Islet precursor cell (in vitro differentiated cells): ENCODE measurements around the gene FRZB.
A peak's percentile ranks its signal among the peaks of the same experiment; 100 is the strongest.

Experiments used
- DNase-seq: peaks from one replicate; pipeline ENCODE4 v3.0.0-alpha.2; 2018

The FRZB gene

DNA sequence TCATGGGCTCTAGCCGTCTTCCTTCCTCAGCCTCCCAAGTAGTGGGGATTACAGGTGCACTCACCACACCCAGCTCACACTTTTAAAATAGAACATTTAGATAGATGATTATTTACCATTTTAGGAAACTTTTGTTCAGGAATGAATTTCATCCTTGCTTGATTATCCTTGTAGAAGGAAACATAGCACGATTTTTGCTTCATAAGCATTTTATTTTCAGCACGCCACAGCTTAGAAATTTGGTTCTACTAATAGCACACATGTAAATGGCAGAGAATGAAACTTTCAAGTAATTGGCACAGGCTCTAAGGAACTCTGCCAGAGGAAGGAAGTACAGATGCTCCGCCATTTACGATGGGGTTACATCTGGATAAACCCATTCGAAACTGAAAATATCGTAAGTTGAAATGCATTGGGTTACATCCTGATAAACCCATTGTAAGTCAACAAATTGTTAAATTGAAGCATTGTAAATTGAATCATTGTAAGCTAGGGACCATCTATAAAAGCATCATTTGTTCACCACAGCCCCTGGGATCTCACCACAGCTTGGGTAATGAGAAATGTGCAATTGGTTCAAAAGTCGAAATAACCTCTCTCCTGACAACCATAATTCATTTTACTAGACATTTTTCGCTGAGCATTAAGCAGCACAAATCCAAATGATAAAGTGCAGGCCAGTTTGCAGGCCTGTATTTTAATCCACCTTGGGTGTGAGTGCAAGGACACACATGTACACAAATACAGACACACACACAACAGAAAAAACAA lies 33.2 kb downstream of the FRZB start:
- no peak for DNase-seq

DNA sequence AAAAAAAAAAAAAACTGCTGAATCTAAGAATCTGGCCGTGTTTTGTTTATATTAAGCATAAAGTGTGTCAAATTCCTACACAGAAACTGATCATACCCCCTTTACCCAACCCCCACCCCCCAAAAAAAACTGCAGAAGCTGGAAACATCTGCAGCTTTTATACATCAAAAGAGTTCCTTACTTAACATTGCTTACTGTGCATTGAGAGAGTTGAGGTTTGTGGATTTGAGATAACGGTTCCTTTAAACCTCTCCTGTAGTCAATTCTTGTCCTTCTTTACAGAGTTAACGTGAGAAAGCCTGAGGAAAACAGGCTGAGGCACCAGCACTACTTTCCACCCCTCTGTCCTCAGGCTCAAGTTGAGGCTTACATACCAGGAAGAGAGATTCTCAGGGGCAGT lies 34.5 kb downstream of the FRZB start:
- DNase-seq, result no peak

DNA sequence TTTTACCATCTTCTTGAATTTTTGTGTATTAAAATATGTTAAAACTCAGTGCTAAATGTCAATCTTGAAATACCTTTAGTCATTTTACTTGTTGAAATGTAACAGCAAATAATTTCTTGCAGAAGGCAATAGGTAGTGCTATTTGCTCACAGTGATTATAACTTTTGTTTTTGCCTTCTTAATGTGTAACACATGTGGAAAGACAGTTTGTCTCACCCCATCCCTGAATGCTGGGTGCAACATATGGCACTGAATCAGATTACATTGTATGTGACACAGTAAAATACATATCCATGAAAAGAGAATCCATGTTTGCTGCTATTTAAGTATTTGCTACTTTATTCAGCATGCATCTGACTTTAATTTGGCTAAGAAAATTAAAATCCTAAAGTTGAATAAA lies 35.3 kb downstream of the FRZB start:
- no peak for DNase-seq

DNA sequence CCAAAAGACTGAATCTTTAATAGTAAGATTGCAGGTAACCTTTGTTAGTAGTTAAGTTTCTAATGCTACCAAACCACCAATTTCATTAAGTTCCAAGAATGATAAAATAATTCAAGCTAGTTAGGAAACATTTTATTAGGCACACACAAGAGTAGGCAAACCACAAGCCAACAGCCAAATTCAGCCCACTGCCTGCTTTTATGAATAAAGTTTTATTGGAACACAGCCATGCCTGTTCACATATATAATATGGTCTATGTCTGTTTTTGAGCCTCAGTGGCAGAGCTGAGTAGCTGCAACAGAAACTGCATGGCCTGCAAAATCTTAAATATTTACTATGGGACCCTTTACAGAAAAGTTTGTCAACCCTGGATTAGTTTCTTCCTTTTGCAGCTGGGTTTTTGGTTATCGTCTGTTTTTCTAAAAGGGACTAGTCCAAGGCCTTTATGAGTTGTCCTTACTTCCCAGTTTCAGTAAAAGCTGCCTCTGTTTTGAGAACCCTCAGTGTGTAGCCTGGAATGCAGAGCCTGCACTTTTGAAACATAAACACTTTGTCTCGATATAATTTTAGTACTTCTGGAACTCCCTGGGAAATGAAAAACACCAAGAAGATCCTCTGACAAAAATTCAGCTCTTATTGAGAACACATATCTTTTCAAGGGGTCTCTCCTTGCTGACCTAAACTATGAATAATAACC lies 39.1 kb downstream of the FRZB start:
- no peak for DNase-seq

DNA sequence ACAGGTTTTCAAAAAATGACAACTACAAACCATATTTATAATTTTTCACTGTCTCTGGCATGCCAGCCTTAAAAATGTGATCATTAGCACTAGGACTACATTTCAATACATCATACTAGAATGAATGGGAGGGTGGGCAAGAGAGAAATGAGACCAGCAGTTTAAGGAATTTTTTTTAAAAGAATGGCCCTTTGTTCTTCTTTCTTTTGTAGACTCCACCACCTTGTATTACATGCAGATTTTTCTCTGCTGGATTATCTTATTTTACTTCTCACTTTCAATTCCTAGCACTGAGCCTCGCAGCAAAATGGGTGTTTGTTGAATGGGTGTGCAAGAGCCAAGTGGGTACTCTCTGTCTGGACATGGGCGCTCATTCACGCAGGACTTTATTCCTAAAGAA lies 39.9 kb downstream of the FRZB start:
- no peak for DNase-seq

DNA sequence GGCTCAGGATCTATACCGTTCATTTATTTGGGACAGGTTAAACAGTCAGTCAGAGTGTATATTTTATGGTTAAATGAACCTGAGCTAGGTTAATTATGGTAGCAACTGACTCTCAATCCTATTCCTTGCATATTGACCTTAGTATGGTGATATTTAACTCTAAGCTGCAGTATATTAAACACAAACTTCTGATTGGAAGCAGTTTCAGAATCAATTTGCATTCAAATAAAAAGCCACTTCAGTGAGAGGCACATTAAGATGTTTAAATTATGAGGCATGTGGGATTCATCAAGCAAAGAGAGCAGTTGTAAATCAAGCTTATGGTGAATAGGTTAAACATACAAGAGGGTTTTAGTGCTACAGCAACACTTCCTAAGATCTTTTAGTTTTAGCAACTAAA lies 40.4 kb downstream of the FRZB start:
- DNase-seq, result no peak

DNA sequence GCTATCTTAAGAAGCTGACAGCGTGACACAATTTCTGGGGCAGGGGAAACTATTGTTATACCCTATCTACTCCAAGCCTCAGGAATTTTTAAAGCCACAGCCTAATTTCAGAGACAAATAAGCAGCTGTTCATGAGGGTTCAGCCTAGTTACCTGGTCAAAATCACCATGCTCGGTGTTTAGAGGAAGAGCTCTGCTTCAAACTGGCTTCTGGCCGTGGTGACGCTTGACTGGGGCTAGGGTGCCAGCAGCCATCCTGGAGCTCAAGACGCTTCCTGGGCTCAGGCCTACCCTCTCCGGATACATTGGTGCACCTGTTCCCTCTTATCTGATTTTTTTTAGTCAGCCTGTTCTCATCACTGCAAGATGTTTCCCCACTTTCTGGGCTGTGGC lies 41.7 kb downstream of the FRZB start:
- DNase-seq, result no peak

DNA sequence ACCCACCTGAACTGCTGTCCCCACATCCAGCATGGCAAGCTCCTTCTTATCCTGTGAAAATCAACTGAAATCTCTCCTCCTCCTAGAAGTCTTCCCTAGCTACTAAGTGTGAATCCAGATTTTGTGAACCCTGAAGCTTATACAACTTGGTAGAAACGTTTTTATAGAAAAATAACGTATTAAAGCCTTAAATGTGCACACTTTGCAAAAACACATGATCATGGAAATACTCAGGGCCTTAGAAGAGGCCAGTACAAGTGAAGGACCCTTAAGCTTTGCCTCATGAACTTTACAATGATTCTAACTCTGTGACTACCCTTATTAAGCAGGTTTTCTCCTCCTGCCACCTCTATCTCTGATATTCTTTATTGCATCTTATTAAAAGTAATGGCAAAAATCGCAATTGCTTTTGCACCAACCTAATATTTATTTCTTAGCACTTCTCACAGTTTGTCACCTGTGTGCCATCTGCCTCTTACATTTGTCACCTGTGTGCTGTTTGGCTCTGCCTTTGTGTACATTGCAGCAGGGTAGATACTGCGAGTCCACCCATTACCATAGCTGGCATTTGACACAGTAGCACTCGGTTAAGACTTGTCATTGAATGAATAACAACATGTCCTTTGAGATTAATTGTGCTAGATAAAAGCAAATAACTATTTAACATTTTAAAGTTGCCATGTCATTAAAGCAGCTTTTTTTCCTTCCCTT lies 42.2 kb downstream of the FRZB start:
- no peak for DNase-seq

DNA sequence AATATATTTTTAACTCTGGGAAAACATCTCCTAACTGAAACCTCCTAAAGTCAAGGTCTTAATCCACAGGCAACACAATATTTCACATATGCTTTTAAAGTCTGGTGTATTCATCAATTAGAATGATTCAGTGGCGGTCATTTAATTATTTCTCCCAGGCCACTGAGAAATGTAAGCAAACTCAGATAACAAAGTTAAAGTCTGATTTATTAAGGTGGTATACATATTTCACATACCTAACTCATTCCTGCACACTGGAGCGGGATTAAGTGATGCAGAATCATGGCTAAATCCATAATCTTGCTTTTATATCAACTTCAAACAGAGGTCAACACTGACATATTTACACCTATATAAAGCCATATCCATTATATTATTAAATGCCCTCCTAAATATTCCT lies 43.7 kb downstream of the FRZB start:
- DNase-seq, result no peak

DNA sequence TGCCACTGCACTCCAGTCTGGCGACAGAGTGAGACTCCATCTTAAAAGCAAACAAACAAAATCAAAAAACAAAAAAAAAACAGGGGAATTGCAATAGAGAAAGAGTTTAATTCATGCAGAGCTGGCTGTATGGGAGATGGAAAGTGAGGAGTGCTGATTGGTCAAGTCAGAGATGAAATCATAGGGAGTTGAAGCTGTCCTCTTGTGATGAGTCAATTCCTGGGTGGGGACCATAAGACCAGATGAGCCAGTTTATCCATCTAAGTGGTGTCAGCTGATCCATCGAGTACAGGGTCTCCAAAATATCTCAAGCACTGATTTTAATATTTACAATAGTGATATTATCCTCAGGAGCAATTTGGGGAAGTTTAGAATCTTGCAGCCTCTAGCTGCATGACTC lies 45.3 kb downstream of the FRZB start:
- no peak for DNase-seq

DNA sequence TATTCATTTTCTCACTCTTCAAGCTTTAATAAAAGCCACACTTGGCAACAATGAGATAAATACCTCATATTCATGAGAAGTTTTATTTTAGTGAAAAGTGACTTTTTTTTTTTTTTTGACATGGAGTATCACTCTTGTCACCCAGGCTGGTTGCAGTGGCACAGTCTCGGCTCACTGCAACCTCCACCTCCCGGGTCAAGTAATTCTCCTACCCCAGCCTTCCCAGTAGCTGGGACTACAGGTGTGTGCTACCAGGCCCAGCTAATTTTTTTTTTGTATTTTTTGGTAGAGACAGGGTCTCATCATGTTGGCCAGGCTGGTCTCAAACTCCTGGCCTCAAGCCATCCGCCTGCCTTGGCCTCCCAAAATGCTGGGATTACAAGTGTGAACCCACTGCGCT lies 47.0 kb downstream of the FRZB start:
- no peak for DNase-seq

DNA sequence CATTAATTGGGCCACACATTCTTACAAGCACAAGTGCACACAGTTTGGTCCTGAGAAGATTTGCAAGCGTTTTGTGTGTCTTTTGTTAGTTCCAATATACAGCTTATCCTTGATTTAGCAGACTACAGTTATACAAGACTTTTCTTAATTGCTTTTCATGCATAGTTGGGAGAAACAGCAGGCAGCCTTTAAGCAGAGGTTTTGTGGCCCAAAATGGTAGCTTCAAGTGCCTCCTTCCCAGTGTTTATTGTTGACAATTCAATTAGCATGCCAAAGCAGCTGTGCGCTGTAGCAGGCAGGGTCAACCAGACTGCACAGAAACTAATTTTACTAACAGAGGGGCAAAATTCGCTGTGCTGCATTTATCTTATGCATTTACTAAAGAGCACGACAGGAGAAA lies 47.5 kb downstream of the FRZB start:
- DNase-seq, result peak; percentile 64

DNA sequence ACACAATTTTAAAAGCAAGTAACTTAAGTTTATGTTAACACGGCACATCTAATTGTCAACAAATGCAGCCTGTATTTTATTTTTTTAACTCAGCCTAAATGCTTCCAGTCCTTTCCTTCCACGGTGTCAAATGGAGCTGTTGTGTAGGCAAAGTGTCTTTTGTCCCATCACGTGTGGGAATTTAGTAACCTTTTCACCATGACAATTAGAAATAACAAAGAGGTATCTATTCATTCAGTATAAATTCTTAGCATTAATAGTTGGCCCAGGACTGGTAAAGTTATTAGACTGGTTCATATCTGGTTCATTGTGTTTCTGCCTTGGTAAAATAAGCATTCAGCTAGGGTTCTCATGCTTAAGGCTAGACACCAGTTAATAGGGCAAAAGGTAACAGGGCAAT lies 47.9 kb downstream of the FRZB start:
- no peak for DNase-seq

DNA sequence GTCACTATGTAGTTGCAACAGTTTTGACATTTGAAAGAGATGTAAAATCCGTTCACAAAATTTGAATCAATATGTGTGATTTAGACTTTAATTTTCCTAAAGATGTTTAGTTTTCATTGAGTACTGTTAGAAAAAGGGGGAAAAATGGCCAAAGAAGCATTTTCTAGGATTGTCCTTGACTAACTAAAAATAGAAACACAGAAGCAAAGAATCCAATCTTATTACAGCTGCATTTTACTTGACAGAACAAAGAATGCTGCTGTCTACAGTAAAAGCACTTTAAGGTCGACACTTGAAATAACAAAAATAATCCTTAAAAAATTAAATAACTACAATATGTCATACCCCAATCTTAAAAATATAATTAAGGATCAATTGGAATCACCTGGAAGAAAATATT lies 48.9 kb downstream of the FRZB start:
- no peak for DNase-seq

DNA sequence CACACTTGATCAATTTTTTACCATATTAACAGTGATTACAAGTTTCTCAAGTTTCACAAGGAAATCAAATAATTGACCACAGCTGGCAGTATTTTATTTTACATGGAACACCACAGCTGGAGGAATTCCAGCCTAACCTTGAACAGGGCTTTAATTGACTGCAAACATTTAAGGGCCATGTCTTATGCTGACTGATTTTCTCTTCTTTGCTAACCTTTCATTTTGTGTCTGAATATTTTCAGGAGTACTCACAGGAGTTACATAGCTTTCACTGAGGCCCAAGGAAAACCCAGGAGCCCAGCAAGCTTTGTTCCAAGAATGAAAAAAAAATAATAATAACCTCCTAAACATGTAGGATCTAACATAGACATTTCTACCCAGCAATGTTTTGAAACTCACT lies 49.6 kb downstream of the FRZB start:
- DNase-seq, result no peak

DNA sequence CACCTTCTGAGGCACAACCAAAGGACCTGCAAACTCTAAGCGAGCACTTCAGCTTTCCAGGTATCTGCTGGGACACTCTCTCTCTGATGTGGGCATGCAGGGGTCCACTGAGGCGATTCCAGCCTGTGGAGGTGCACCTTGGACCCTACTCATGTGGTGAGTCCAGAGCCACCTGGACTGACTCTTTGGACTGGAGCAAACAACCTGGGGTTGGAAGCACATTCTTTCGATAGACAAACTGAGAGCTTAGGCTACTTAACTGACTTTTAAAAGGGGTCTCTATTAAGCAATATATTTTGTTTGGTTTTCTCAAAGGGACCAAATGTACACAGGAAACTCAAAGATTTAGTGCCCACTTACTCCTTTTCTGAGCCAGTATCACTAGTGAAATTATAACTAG lies 51.6 kb downstream of the FRZB start:
- DNase-seq, result no peak

DNA sequence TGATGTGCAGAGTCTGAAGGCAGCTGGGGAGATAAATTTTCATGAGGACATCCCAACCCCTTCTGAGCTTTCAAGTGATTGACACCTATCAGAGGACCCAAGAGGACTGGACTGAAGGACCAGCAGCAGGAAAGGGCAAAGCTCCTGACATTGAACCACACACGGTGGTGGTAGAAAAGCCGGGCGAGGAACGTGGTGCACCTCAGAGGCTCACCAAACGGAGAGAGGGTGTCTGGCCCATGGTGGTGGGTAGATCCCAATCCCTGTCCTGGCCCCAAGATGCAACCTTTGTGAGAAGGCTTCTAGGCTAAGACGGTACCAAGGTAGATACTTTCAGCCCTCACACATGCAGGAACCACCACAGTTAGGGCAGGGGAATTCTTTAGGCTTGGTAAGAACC lies 52.1 kb downstream of the FRZB start:
- DNase-seq, result no peak

DNA sequence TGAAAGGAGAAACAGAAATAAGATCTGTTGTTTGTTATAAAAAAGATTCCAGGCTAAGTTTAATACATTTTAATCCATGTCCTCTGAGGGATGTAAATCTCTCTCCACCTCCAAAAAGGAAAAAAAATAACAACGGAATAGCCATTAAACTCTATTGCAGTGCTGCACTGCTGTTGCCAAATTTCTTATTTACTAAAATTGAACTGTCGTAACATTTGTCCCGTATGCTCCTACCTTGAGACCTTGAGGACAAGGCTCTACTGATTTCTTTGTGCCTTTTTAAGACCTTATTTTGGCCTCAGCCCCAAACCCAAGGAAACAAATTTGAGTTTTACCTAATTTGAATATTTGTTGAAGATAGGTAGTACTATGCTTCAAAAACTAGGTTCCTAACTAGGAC lies 56.4 kb downstream of the FRZB start:
- DNase-seq, result no peak

DNA sequence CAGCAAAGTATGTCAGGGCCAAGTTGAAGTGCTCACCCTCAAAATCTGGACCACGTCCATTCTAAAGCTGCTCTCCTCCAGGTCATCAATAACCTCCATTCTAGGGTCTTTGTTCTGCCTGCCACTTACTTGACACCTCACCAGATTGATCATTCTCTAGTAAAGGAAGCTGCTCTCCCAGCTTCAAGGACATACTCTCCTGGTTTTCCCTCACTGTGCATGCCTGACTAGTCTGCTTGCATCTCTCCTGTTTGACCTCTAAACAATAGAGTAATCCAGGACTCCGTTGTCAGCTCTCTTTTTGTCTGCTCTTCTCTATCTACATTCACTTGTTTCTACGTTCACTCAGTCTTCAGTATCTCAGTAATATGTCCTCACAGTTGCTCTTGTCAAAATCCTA lies 59.1 kb downstream of the FRZB start:
- DNase-seq, result no peak

DNA sequence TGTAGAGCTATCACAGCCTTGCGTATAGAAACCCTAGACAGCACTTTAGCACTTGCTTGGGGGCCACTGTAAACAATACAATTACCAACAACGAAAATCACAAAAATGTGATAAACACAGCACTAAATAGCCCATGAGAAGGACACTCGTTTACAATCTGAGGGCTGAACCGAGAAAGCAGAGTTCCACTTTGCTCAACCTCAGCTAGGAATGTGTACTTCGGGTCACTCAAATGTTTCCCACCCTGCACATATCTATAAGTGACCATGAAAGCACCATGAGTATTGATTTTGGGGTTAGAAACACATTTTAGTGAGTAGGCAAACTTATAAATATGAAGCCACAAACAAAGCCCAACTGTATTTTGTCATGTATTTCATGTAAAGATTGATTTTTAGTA lies 62.3 kb downstream of the FRZB start:
- no peak for DNase-seq

DNA sequence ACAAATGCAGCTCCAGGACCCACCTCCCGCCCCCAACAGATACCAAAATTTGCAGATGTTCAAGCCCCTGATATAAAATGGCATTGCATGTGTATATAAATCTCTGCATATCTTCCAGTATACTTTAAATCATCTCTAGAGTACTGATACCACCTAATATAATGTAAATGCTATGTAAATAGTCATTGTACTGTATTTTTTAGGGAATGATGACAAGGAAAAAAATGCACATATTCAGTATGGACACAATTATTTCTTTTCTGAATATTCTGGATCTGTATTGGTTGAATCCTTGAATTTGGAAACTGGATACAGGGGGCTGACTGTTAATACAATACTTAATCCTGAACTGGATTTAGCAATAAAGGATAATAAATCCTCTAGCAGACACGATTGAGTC lies 67.7 kb downstream of the FRZB start:
- DNase-seq, result no peak

DNA sequence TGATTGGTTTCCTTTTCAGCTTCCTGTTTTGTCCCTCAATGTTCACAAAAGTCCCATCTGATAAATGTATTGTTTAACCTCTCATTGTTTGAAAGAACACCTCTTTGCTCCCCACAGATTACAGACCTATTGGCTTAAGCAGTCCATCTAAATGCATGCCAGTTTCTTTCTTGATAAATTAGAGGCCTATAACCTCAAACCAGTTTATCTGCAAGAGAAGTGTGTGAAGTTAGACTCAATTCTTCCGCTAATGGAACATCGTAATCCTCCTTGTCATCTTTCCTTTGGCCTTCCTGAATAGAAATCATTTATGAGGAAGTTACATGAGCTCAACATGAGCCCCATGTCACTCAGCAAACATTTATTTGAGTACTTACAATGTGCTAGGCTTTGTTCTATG lies 74.0 kb downstream of the FRZB start:
- DNase-seq, result no peak

DNA sequence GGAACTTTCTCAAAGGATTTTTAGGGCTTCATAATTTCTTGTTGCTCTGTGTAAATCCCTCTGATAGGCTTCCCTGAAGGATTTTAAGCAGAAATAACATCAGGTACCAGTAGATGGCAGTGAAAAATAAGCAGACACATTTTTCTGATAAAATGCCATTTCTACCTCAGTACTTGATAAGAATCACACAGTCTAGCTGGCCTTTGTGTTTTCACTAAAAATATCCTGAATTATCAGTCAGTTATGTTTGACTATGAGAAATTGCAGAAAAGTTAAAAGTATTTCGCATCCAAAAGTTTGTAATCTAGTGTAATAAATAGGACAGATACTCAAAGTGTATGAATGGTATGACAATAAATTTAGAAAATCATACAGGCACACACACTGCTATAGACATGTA lies 81.7 kb downstream of the FRZB start:
- no peak for DNase-seq

DNA sequence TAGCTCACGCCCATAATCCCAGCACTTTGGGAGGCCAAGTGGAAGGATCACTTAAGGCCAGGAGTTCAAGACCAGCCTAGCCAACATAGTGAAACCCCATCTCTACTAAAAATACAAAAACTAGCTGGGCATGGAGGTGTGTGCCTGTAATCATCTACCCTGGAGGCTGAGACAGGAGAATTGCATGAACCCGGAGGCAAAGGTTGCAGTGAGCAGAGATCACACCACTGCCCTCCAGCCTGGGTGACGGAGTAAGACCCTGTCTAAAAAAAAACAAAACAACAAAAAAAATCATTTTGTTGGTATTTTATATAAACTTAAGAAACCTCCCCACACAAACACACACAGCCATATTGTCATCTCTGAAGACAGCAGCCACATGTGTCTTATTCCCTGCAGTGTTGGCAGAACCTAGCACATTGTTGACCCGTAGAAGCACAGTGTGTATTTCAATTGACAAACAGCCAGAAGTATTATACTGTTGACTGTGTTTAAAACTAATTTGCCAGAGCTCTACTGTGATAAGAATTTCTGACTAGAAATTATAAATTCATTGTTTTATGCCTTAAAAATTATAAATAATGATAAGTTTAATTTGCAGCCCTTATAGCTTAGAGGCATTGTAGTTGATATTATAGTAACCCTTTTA lies 82.3 kb downstream of the FRZB start:
- no peak for DNase-seq
